ENCODE results near the gene ZNF143.
"Not testable (repeated sequence)": the region's sequence is repeated elsewhere in the genome, so short reads cannot be mapped to it uniquely, and the experiment has no call there.

Gene ZNF143

DNA sequence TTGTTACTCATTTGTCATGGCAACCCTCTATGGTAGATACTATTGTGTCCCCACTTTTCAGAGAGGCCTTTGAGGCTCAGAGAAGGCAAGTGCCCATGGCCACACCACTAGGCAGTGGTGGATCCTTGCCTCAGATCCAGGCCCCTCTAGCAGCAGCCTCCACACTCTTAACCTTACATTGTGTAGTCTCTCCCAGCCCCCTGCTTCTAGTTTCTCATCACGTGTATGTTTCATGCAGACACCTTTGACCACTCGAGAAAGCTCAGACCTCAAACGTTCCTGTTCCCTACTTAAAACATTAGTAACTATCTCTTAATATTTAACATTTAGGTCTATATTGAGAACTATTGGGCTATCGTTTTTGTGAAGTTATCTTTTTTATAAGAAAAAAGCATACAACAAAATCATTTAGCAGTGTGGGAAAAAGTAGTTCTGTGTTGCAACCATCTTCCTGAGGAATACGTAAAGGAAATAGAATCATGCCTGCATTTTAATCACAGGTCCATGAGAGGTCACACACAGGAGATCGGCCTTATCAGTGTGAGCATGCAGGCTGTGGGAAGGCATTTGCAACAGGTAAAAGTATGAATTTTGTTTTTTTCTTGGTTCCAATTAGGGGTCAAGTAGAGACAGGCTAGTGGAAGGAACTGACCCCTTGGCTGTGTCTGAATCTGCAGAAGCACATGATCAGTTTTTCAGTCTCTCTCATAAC is 35.1 kb downstream of the ZNF143 start:
- DNase-seq (ENCODE audit: low read depth in 4 of 4, low spot score in 1 of 4), result no peak

- DNase-seq (ENCODE audit: low read depth in 4 of 4, low spot score in 1 of 4), result no peak
These were observed 37.8 kb downstream of the ZNF143 start for GRCh38 chr11:9498457-9499078.

DNA sequence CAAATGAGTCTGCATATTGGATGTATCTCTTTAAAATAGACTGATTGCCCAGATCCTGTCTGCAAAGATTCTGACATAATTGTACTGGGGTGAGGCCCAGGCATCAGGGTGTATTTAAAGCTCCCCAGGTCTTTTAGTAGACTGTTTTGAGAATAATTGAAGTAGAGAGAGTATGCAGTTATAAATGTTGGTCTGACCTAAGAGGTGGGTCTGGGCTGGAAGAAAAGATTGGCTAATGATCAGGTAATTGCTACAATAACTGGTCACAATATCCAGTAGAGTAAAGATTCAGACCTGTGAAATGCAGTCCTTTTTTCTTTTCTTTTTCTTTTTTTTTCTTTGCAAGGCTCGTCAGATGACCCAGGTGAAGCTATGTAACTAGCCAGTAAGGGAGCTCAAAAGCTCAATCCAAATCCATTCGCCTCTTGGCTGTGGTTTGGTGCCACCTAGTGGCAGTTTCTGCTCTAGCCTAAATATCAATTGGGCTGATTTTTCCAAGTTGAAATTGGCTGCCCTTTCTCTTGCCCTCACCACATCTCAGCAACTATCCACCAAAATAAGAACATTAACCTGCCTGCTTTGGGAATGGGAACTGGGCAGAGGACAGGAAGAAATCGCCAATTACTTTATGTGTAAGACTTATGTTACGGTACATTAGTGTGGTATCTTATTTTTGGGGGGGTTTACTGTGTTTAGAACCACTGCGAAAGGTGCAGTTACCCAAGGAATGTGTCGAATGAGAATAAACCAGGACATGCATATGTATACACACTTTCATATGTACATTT is 45.9 kb downstream of the ZNF143 start:
- DNase-seq (ENCODE audit: low read depth in 4 of 4, low spot score in 1 of 4), result peak; percentile 51 to 62 (median 59)

GRCh38 chr11:9507277-9507580 is 46.4 kb downstream of the ZNF143 start:
- DNase-seq (ENCODE audit: low read depth in 4 of 4, low spot score in 1 of 4), result no peak

DNA sequence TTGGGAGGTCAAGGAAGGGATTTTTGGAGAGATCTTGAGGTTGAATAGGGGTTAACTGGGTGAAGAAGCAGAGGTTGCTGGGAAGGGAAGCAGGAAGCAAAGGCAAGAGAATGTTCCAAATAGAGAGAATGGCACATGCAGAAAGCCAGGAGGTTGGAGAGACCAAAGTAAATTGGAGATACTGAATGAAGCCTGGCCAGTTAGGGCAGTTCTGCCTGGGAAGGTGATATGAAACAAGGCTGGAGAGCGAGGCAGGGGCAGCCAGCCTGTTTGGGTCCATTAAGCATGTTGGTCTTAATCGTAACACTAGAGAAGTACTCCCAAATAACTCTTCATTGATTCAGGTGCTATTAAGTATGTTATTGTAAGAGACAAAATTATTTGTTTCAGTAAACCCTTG is 48.2 kb downstream of the ZNF143 start:
- DNase-seq (ENCODE audit: low read depth in 4 of 4, low spot score in 1 of 4), result no peak

GRCh38 chr11:9512370-9513019 is 51.7 kb downstream of the ZNF143 start:
- no peak for DNase-seq (ENCODE audit: low read depth in 4 of 4, low spot score in 1 of 4)

DNA sequence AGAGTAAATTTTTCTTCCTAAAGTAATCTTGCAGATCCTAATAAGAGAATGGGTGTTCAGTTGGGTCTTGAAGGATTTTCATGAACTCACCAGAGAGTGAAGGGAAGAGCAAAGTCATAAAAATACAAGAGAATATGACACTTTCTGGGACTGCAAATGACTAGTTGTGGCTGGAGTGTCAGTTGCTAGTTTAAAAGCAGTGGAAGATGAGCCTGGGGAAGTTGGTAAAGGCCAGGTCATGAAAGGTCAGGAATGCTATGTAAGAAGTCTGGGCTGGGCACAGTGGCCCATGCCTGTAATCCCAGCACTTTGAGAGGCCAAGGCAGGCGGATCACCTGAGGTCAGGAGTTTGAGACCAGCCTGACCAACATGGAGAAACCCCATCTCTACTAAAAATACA is 53.8 kb downstream of the ZNF143 start:
- not testable (repeated sequence) for DNase-seq (ENCODE audit: low read depth in 4 of 4, low spot score in 1 of 4)

DNA sequence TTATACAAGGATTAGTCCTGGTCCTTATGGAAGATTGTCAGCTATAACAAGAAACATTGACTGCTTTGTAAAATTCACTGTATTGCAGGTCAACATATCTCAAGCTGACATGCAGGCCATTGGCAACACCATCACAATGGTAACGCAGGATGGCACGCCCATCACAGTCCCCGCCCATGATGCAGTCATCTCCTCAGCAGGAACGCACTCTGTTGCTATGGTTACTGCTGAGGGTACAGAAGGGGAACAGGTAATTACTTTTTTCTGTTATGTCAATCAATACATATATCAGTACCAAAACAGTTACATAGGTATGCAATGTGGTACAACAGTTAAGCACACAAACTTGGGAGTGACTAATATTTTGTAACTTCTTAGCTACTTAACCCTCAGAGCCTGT is 55.3 kb downstream of the ZNF143 start:
- no peak for DNase-seq (ENCODE audit: low read depth in 4 of 4, low spot score in 1 of 4)

DNA sequence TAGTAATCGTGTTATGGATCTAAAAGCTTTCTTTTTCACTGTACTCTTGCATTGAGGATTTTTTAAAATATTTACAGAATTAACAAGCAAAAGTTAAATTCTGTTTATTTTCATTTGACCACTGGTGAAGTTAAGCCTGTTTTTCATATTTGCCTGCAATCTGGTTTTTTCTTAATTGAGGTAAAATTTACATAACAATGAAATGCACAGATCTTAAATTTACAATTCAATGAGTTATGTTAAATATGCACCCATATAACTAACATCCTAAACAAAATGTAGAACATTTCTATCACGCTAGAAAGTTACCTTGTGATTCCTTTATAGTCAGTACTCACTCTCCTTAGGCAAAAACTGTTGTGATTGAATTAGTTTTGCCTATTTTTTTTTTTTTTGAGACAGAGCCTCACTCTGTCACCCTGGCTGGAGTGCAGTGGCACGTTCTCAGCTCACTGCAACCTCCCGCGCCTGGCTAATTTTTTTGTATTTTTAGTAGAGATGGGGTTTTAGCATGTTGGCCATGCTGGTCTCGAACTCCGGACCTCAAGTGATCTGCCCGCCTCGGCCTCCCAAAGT is 58.1 kb downstream of the ZNF143 start:
- DNase-seq (ENCODE audit: low read depth in 4 of 4, low spot score in 1 of 4), result no peak

- no peak for DNase-seq (ENCODE audit: low read depth in 4 of 4, low spot score in 1 of 4)
These were observed 63.2 kb downstream of the ZNF143 start for GRCh38 chr11:9524001-9524400.

GRCh38 chr11:9525116-9525515 is 64.3 kb downstream of the ZNF143 start:
- DNase-seq (ENCODE audit: low read depth in 4 of 4, low spot score in 1 of 4), result no peak

GRCh38 chr11:9527481-9528135 is 66.8 kb downstream of the ZNF143 start:
- no peak for DNase-seq (ENCODE audit: low read depth in 4 of 4, low spot score in 1 of 4)

GRCh38 chr11:9528136-9528501 is 67.3 kb downstream of the ZNF143 start:
- DNase-seq (ENCODE audit: low read depth in 4 of 4, low spot score in 1 of 4), result no peak

DNA sequence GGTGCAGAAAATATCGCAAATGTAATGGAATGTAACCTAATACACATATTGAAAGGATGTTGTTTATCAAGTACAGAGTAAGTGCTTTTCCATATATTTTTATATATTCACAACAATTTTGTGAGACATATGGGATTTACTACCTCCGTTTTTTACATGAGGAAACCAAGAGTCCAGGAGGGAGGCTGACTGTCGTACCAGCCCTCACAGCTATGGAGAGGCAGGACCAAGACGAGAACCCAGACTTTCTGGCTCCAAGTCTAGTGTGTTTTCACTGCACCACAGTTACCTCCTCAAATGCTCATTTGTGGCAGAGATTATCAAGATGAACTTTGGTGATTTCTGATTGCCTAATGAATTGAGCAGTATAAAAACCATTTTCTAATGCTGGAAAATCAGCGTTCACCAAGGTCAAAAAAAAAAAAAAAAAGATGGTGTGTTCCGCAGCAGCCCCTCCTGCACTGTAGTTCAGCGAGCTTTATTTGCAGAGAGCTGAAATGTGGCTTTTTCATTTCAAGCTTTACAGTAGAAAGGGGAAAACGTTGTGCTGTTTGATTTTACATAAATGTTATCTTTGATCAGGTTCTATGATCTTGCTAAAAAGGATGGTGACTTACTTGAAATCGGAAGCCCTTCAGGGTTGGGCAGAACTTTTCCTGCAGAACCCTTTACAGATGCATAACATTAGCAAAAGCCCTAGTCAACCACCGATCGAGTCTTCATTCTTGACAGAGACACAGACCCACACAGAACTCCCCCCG is 67.9 kb downstream of the ZNF143 start:
- no peak for DNase-seq (ENCODE audit: low read depth in 4 of 4, low spot score in 1 of 4)

DNA sequence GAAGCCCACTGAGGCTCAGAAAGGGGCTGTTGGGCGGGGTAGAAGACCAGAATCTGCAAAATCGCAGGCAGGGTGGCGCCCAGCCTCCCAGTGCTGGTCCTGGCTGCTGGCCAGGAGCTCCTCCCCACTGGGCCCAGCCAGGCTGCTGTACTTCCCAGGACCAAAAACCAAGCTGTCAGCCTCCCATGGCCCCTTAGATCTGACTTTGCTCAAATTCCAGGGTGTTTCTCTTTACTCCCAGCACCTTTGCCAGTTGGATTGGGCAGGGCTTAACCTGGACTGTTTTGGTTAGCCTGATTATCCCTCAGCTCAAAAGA is 68.5 kb downstream of the ZNF143 start:
- DNase-seq (ENCODE audit: low read depth in 4 of 4, low spot score in 1 of 4), result no peak

- DNase-seq (ENCODE audit: low read depth in 4 of 4, low spot score in 1 of 4), result no peak
These were observed 69.3 kb downstream of the ZNF143 start for GRCh38 chr11:9530020-9530621.

DNA sequence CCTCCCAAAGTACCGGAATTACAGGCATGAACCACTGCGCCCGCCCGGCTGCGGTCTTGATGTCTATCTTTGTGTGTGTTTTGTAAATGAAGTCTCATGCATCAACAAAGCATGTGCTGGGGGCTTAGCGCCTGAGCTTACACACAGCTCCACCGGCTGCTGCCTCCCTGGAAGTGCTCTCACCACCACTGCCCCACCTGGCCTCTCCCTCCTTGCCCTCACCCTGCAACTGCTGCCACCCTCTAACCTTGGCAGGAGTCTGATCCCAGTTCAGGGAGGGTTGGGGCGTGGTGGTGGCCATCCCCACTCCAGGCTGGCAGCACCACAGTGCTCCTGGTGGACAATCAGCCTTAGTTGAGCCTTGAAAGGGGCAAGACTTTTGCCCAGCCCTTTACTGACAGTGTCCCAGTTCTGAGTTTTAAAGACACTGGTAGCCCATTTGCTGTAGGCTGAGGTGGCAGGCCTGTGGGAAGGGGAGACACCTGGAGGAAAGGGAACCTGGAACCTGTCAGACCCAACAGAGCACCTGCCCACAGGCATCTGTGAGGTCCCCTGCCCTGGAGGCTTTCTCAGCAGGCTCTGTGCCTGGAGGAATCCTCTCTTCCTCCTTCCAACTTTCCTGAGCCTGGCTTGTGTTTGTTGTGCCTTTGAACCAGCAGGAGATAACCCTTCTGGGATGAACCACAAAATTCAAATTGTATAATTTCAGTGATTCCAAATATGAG is 70.3 kb downstream of the ZNF143 start:
- DNase-seq (ENCODE audit: low read depth in 4 of 4, low spot score in 1 of 4), result no peak

DNA sequence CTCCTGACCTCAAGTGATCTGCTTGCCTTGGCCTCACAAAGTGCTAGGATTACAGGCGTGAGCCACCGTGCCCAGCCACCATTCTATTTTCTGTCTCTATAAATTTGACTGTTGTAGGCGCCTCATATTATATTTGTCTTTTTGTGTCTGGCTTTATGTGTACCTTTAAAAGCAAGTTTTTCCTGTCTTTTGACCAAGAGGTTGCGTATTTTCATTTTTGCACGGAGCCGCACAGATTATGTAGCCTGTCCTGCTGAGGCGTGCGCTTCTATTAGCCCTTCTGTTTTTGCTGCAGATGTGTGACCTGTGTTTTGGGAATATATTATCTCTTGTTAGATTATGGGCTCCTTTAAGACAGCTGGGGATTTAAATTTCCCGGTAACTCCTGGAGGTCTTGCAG is 72.2 kb downstream of the ZNF143 start:
- DNase-seq (ENCODE audit: low read depth in 4 of 4, low spot score in 1 of 4), result no peak

- no peak for DNase-seq (ENCODE audit: low read depth in 4 of 4, low spot score in 1 of 4)
These were observed 73.1 kb downstream of the ZNF143 start for GRCh38 chr11:9533736-9534473.
